Measurements from ENCODE around the gene LDLRAD2. TPM values are rescaled to one million over a fixed set of nuclear protein-coding genes. Genes with fewer than 3 reads are reported as not detected.

The LDLRAD2 gene
- total RNA-seq, 1 experiment from 2014 or later = not detected

- Histone ChIP-seq H3K9me2 (ENCODE audit: insufficient read depth) (no peaks in the 10 kb centered on the region), H3K79me2 (ENCODE audit: insufficient read depth, low read length) (no peaks in the 10 kb centered on the region), H3K36me3 (ENCODE audit: control insufficient read depth in 1 of 2, insufficient read depth in 2 of 2, low read length in 2 of 2) (0 out of 4 replicates have a peak, but pooled peaks cover 0 to 4% of the 10 kb centered on the region in 2 experiments), H3K9me3 (ENCODE audit: control insufficient read depth in 1 of 2, insufficient read depth in 1 of 2, low read depth in 1 of 2, low read length in 2 of 2) (no peaks in the 10 kb centered on the region), H3K4me1 (ENCODE audit: control insufficient read depth in 1 of 2, insufficient read depth in 2 of 2, low read length in 2 of 2) (peaks cover 19 to 27% of the 10 kb centered on the region in 2 experiments), H3K9ac (ENCODE audit: low read length) (no peak overlapping the region), H2AFZ (ENCODE audit: low read depth, low read length, poor library complexity, severe bottlenecking) (no peak overlapping the region), H3K4me3 (replicated peaks in 1 of 2; ENCODE audit: low read depth in 1 of 2, low read length in 2 of 2) (no peak overlapping the region), H3K27me3 (ENCODE audit: insufficient read depth, low read length) (no peaks in the 10 kb centered on the region), H3K27ac (ENCODE audit: low read depth, low read length) (no peak overlapping the region), H3K4me2 (ENCODE audit: low read length) (no peak overlapping the region), H4K20me1 (ENCODE audit: insufficient read depth) (no peaks in the 10 kb centered on the region)
- CTCF ChIA-PET = no interaction called here
- TF ChIP-seq JUND (IDR thresholded peaks at IDR 0.05) (no peak), REST (IDR thresholded peaks at IDR 0.05; ENCODE audit: low read depth) (no peak), SRF (IDR thresholded peaks at IDR 0.05; ENCODE audit: low read depth) (no peak), POLR2AphosphoS5 (IDR thresholded peaks at IDR 0.05; ENCODE audit: low read depth, low read length) (no peak), MAX (IDR thresholded peaks at IDR 0.05) (no peak), POLR2A (IDR thresholded peaks at IDR 0.05; ENCODE audit: borderline replicate concordance, extremely low read depth, insufficient read depth, insufficient read length) (no peak)
- intact Hi-C loops (cut with micrococcal nuclease) = no loop called here
- RAD21 ChIA-PET (ENCODE audit: low non-redundant PET in 1 of 2, low total read pairs in 2 of 2, uncharacterized antibody in 2 of 2, unreplicated experiment in 2 of 2) = no interaction called here
- POLR2A ChIA-PET = no interaction called here
- no TSS peak for BruUV-seq (replicated peaks)
- no peak for DNase-seq (ENCODE audit: low read depth, low spot score)
- no peak for ATAC-seq
Observed at GRCh38 chr1:21865609-21865942, 53.5 kb downstream of the LDLRAD2 start.

Measured in HCT116 (cell line).